Fibroblast of lung (primary cell): ENCODE measurements around the gene ZNF559. TPM values are rescaled to one million over a fixed set of nuclear protein-coding genes. Genes with fewer than 3 reads are reported as not detected.
A peak's percentile ranks its signal among the peaks of the same experiment; 100 is the strongest.

Experiments used
- DNase-seq, 2 donors: peaks; one replicate each; pipeline versions ENCODE4 v3.0.0 to v3.0.0-alpha.2; 2010; ENCODE audit warnings: low read depth in 2 of 2
- H2AFZ ChIP-seq: 2 replicates; pipeline ENCODE4 v1.5.1; 2012; ENCODE audit warnings: low read length, control low read depth, inconsistent platforms
- H3K27ac ChIP-seq: 2 replicates; pipeline ENCODE4 v1.5.1; 2011; ENCODE audit warnings: low read length, control low read depth; ENCODE audit not compliant: insufficient read depth
- H3K27me3 ChIP-seq: 2 replicates; pipeline ENCODE4 v1.5.1; 2011; ENCODE audit warnings: mild to moderate bottlenecking, low read length; ENCODE audit not compliant: control insufficient read depth, insufficient read depth
- H3K36me3 ChIP-seq: 2 replicates; pipeline ENCODE4 v1.5.1; 2011; ENCODE audit warnings: low read length; ENCODE audit not compliant: control insufficient read depth, insufficient read depth
- H3K4me1 ChIP-seq: 2 replicates; pipeline ENCODE4 v1.5.1; 2011; ENCODE audit warnings: low read length; ENCODE audit not compliant: control insufficient read depth, insufficient read depth; ENCODE audit errors: extremely low read depth
- H3K4me2 ChIP-seq: 2 replicates; pipeline ENCODE4 v1.5.1; 2011; ENCODE audit warnings: low read length, control low read depth; ENCODE audit not compliant: insufficient read depth; ENCODE audit errors: extremely low read depth
- H3K4me3 ChIP-seq, 4 experiments: fragments of 200-600 bp in 1 of 4; sonication (generic) in 1 of 4; replicated peaks in 1 of 4; 2 replicates each; pipeline ENCODE4 v1.5.1; 2011 to 2016; ENCODE audit warnings: low read length in 4 of 4, low read depth in 3 of 4, mild to moderate bottlenecking in 3 of 4, control low read depth in 2 of 4, inconsistent platforms in 1 of 4, mixed read lengths in 1 of 4; ENCODE audit not compliant: insufficient read depth in 1 of 4; ENCODE audit errors: control extremely low read depth in 1 of 4
- H3K79me2 ChIP-seq: 2 replicates; pipeline ENCODE4 v1.5.1; 2012; ENCODE audit warnings: mild to moderate bottlenecking, low read length, inconsistent platforms; ENCODE audit not compliant: control insufficient read depth, insufficient read depth
- H3K9ac ChIP-seq: 2 replicates; pipeline ENCODE4 v1.5.1; 2011; ENCODE audit warnings: mild to moderate bottlenecking, low read length, control low read depth; ENCODE audit not compliant: insufficient read depth
- H3K9me3 ChIP-seq: 2 replicates; pipeline ENCODE4 v1.5.1; 2012; ENCODE audit warnings: low read depth, low read length; ENCODE audit not compliant: control insufficient read depth, insufficient read depth
- H4K20me1 ChIP-seq: 2 replicates; pipeline ENCODE4 v1.5.1; 2011; ENCODE audit warnings: low read length; ENCODE audit not compliant: control insufficient read depth, insufficient read depth; ENCODE audit errors: extremely low read depth
- CTCF ChIP-seq, 2 donors: IDR thresholded peaks in 1 of 2; conservative IDR thresholded peaks in 1 of 2; 1 replicate in 1 of 2; 2 replicates in 1 of 2; pipeline ENCODE4 v1.5.1; 2011 to 2012; ENCODE audit warnings: low read length in 2 of 2, control low read depth in 1 of 2, inconsistent platforms in 1 of 2, low read depth in 1 of 2, mild to moderate bottlenecking in 1 of 2
- EZH2 ChIP-seq: IDR thresholded peaks from 2 replicates; pipeline ENCODE4 v1.5.1; 2012; ENCODE audit warnings: low read length, control low read depth, mild to moderate bottlenecking; ENCODE audit errors: missing control alignments
- polyA plus RNA-seq, 2 donors: library from polyadenylated mRNA; depleted of rRNA in 1 of 2; stranded (reverse) in 1 of 2; unstranded in 1 of 2; fragments of >200 nt; gene quantifications; 2 replicates each; pipeline ENCODE4 v1.2.1, GENCODE V29; 2011 to 2012; ENCODE audit warnings: missing spikeins in 1 of 2
- total RNA-seq: library from RNA; depleted of rRNA; stranded (reverse); fragments of >200 nt; gene quantifications from 2 replicates; pipeline ENCODE4 v1.2.1, GENCODE V29; 2014

ZNF559 gene
- total and polyA plus RNA-seq, 2 donors (not counting 1 experiment from before 2014, with no cell fraction given), result 15.6 to 19.8 TPM

GRCh38 chr19:9342610-9343304 lies 18.8 kb downstream of the ZNF559 start:
- H3K27ac ChIP-seq, result no peak overlapping the region
- no peak overlapping the region for H2AFZ ChIP-seq
- H3K9me3 ChIP-seq, result peaks cover 8% of the 10 kb centered on the region
- H3K36me3 ChIP-seq, result no peaks in the 10 kb centered on the region
- no peaks in the 10 kb centered on the region for H4K20me1 ChIP-seq
- no peak overlapping the region for H3K4me3 ChIP-seq
- H3K4me2 ChIP-seq, result no peak overlapping the region
- DNase-seq, result peak in 1 of 2 donors; percentile 13
- no peaks in the 10 kb centered on the region for H3K27me3 ChIP-seq
- no peaks in the 10 kb centered on the region for H3K4me1 ChIP-seq
- TF ChIP-seq EZH2, result no peak
- TF ChIP-seq CTCF (conservative IDR thresholded peaks at IDR 0.05 in 1 of 2, IDR thresholded peaks at IDR 0.05 in 1 of 2; ENCODE audit: low read depth in 1 of 2, low read length in 2 of 2), result no peak
- H3K9ac ChIP-seq, result no peak overlapping the region
- no peaks in the 10 kb centered on the region for H3K79me2 ChIP-seq

- Histone ChIP-seq H3K9me3 (peaks cover 8% of the 10 kb centered on the region), H4K20me1 (no peaks in the 10 kb centered on the region), H2AFZ (no peak overlapping the region), H3K36me3 (no peaks in the 10 kb centered on the region), H3K27me3 (no peaks in the 10 kb centered on the region), H3K9ac (no peak overlapping the region), H3K4me3 (no peak overlapping the region), H3K4me1 (no peaks in the 10 kb centered on the region), H3K79me2 (no peaks in the 10 kb centered on the region), H3K27ac (no peak overlapping the region), H3K4me2 (no peak overlapping the region)
- DNase-seq, result no peak
- TF ChIP-seq EZH2, result no peak
- TF ChIP-seq CTCF (conservative IDR thresholded peaks at IDR 0.05 in 1 of 2, IDR thresholded peaks at IDR 0.05 in 1 of 2; ENCODE audit: low read depth in 1 of 2, low read length in 2 of 2), result no peak
These were observed 21.0 kb downstream of the ZNF559 start for GRCh38 chr19:9345005-9345404.

GRCh38 chr19:9348253-9348652 lies 24.3 kb downstream of the ZNF559 start:
- H3K36me3 ChIP-seq, result no peaks in the 10 kb centered on the region
- no peak overlapping the region for H3K9ac ChIP-seq
- no peak overlapping the region for H2AFZ ChIP-seq
- no peak overlapping the region for H3K4me2 ChIP-seq
- TF ChIP-seq EZH2, result no peak
- no peak for DNase-seq
- no peaks in the 10 kb centered on the region for H4K20me1 ChIP-seq
- no peak overlapping the region for H3K27ac ChIP-seq
- H3K4me3 ChIP-seq, result no peak overlapping the region
- no peaks in the 10 kb centered on the region for H3K79me2 ChIP-seq
- H3K4me1 ChIP-seq, result no peaks in the 10 kb centered on the region
- no peaks in the 10 kb centered on the region for H3K27me3 ChIP-seq
- H3K9me3 ChIP-seq, result peaks cover 1% of the 10 kb centered on the region
